GM19395 (cell line): ENCODE results near the gene LRRC37B.
"Not testable (repeated sequence)": the region's sequence is repeated elsewhere in the genome, so short reads cannot be mapped to it uniquely, and the experiment has no call there.

Experiments used
- ATAC-seq: cut with Tn5 transposase; IDR thresholded peaks from one replicate; pipeline ENCODE4 v1.9.1; 2021; ENCODE audit warnings: mild to moderate bottlenecking, moderate library complexity; ENCODE audit not compliant: unreplicated experiment

Gene LRRC37B

GRCh38 chr17:32084942-32085829 lies 78.0 kb downstream of the LRRC37B start:
- ATAC-seq: not testable (repeated sequence)

GRCh38 chr17:32086833-32087232 lies 79.7 kb downstream of the LRRC37B start:
- ATAC-seq: not testable (repeated sequence)

GRCh38 chr17:32092062-32092461 lies 84.9 kb downstream of the LRRC37B start:
- ATAC-seq: not testable (repeated sequence)

- ATAC-seq: no peak
These were observed 92.5 kb downstream of the LRRC37B start for GRCh38 chr17:32099686-32100085.

- ATAC-seq: not testable (repeated sequence)
These were observed 93.1 kb downstream of the LRRC37B start for GRCh38 chr17:32100323-32100722.

GRCh38 chr17:32100971-32101631 lies 93.9 kb downstream of the LRRC37B start:
- no peak for ATAC-seq

GRCh38 chr17:32102172-32102571 lies 95.0 kb downstream of the LRRC37B start:
- no peak for ATAC-seq

GRCh38 chr17:32102646-32103186 lies 95.5 kb downstream of the LRRC37B start:
- no peak for ATAC-seq
